Measurements from ENCODE around the gene ZFYVE1.
"Not testable (repeated sequence)": the region's sequence is repeated elsewhere in the genome, so short reads cannot be mapped to it uniquely, and the experiment has no call there.

The ZFYVE1 gene

GRCh38 chr14:73000073-73000472 lies 26.8 kb downstream of the ZFYVE1 start:
- DNase-seq (ENCODE audit: low spot score): no peak

GRCh38 chr14:72999316-72999715 lies 27.6 kb downstream of the ZFYVE1 start:
- no peak for DNase-seq (ENCODE audit: low spot score)

DNA sequence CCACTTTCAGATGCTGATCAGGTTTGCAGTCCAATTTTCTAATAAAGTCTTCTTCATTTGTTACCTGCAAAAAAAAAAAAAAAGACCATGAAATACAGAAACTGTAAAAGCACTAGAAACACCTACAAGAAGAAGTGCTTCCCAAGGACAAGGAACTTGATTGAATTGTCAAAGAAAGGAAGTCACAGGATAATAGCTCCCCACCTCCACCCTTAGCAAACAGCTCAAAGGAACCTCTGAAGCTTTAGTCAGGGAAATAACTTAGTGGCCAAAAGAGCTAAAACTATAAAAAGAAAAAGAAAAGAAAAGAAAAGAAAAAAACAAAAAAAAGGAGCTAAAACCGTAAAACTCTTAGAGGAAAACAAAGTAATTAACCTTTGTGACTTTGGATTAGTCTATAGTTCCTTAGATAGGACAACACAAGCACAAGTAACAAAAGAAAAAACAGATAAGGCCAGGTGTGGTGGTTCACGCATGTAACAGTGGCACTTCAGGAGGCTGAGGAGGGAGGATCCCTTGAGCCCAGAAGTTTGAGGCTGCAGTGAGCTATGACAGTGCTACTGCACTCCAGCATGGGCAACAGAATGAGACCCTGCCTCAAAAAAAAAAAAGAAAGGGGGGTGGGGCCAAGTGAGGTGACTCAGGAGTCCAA lies 28.5 kb downstream of the ZFYVE1 start:
- no peak for DNase-seq (ENCODE audit: low spot score)

DNA sequence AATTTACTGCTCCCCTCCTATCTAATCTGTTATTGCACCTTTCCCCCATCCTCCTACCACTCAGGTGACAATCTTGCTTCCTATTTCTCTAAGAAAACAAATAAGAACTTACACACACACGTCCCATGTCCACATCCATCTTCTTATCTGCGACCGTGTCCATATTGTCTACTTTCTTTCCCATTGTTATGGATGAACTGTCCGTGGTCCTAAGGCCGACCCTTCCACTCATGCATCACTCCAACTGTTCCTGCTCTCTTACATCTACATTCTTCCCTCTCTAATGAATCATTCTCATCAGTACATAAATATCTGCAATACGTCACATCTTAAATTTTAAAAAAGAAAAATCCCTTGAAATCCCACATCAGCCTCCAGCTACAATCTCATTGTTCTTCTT lies 30.0 kb downstream of the ZFYVE1 start:
- no peak for DNase-seq (ENCODE audit: low spot score)

DNA sequence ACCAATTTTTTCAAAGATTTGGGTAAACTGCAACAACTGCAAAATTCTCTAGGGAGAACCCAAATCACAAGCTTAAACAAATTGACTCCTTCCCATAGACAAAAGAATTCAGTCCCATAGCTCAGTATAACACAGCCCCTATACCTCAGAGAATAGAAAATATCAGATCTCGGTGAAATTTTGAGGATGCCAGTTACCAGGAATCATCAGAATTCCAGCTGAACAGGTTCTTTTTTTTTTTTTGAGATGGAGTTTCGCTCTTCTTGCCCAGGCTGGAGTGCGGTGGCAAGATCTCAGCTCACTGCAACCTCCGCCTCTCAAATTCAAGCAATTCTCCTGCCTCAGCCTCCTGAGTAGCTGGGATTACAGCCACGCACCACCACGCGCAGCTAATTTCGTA lies 36.7 kb downstream of the ZFYVE1 start:
- no peak for DNase-seq (ENCODE audit: low spot score)

GRCh38 chr14:72986857-72987256 lies 40.0 kb downstream of the ZFYVE1 start:
- DNase-seq (ENCODE audit: low spot score): no peak

DNA sequence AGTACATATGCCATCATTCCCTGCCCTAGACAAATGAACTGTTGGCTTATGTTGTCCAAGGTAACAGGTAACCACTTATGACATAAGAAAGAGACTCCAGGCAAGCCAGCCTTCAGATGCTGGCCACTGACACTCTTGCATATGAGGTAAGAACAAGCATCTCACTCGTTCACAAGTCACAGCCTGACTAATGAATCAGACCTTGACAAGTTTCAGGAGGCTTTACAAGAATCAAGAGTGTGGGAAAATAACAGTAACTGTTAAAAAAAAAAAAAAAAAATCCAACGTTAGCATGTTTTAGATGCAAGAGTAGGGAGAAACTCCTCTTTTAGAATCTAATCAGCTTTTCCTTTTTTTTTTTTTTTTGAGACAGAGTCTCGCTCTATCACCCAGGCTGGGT lies 40.7 kb downstream of the ZFYVE1 start:
- no peak for DNase-seq (ENCODE audit: low spot score)

GRCh38 chr14:72982146-72982708 lies 44.7 kb downstream of the ZFYVE1 start:
- DNase-seq (ENCODE audit: low spot score): no peak

DNA sequence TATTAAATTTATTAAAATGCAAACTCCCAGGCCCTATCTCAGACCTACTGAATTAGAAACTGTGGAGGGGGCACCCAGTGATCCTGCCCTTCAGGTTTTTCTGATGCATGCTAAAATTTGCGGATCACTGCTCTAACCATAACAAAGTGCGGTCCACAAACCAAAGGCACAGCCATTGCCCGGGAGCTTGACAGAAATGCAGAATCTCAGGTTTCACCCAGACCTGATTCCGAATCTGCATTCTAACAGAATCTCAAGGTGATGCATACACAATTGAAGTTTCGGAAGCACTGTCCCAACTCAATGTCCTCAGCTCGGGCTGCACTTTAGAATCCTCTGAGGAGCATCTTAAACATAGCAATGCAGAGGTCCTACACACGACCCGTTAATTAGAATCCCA lies 46.0 kb downstream of the ZFYVE1 start:
- DNase-seq (ENCODE audit: low spot score): no peak

- no peak for DNase-seq (ENCODE audit: low spot score)
Observed at GRCh38 chr14:72978856-72979255, 48.0 kb downstream of the ZFYVE1 start.

GRCh38 chr14:72975770-72976169 lies 51.1 kb downstream of the ZFYVE1 start:
- peak; percentile 26 for DNase-seq (ENCODE audit: low spot score)

DNA sequence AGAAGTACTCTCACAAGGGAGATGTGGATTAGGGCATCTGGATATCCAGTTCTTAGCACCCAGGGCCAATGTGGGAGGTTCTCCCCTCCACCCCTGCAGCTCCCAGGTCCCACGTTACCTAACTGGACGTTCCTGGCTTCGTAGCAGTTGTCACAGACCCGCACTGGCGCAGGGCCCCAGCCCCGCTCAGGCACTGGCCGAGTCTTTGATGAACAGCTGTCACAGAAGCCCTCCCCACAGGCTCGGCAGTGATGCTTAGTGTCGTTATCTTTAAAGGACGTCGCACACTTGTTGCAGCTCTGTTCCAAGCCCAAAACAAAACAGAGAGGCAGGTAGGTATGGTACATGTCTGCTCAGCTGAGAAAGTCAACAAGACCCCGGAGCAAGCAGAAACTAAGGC lies 52.2 kb downstream of the ZFYVE1 start:
- DNase-seq (ENCODE audit: low spot score): no peak

DNA sequence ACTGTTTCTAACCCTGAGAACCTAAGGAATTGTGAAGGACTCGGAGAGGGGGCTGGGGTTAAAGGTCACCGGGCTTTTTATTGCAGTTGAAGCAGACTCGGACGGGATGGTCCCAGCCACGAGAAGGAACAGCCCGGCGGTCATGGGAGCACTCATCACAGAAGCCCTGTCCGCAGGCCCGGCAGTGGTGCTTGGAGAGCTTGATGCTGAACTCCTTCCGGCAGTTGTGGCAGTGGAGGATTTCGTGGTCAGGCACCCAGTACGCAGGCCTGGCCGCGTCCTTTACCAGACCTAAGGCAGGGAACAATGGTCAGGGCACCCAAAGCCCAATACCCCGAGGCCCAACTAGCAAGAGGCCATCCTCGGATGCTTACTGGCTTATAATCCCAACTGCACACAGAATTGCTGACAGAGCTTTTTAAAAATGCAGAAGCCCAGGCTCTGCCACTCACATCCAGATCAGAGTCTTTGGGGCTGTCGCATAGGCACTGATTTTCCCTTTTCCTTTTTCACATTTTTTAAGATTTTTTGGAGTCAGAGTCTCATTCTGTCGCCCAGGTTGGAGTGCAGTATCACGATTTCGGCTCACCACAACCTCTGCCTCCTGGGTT lies 56.0 kb downstream of the ZFYVE1 start:
- no peak for DNase-seq (ENCODE audit: low spot score)

DNA sequence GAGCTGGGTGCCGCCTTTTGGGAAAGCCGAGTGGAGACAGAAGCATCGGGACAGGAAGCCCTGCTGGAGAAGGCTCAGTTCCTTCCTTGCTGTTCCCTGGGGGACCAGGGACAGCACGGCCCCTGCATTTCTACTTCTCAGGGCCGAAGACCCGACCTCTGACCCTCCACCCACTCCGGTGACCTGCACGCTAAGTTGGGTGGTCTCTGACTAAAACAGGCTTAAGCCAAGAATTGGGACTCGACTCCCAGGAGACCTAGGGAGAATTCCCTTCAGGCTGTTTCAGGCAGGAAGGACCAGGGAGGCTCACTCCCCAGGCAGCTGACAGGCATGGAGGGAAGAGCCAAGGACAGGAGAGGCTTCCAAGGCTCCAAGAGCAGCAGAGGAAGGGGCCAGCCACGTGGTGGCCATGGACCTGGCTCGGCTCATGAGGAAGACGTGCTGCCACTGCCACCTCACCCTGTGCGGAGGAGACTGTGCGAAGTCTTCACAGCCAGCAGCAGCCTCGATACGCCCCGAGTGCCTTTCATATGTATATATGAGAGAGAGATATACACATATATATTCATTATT lies 56.8 kb downstream of the ZFYVE1 start:
- DNase-seq (ENCODE audit: low spot score): no peak

GRCh38 chr14:72968316-72968715 lies 58.6 kb downstream of the ZFYVE1 start:
- DNase-seq (ENCODE audit: low spot score): no peak

- DNase-seq (ENCODE audit: low spot score): no peak
Observed at GRCh38 chr14:72966038-72966437, 60.9 kb downstream of the ZFYVE1 start.

DNA sequence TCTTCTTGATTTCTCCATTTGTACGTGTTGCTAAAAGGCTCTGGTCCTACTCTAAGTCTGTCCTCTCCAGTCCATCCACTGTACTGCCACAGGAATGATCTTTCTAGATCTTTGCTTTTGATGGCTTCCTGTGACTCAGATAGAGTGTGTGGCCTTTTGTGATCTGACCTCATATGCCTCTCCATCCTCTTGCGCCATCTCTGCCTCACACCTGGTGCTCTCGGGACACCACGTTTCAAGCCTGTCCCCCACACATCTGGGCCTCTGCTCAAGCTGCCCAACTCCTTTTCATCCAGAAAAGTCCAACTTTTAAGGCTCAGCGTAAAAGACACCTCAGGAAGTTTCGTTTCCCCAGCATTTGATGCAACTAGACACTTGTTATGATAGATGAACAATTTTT lies 61.7 kb downstream of the ZFYVE1 start:
- no peak for DNase-seq (ENCODE audit: low spot score)

DNA sequence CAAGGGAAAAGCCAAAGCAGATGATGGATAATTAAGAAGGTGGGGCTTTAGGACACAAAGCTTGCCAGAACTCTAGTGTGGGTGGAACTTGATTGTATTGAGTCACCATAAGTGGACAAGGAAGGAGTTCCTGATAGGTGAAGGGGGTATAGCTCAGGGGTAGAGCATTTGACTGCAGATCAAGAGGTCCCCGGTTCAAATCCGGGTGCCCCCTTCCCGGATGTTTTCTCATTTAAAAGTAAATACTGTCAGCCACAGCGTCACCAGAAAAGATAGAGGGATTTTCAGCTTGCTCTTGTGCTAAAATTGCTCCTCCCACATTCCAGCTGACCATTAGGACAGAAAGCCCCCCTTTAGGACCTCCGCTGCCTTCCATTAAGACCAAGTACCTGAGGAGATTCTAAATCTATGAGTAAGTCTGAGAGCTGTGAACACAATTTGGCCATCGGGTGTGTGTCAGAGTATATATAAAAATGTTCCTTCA lies 64.0 kb downstream of the ZFYVE1 start:
- DNase-seq (ENCODE audit: low spot score): no peak

GRCh38 chr14:72962336-72962754 lies 64.6 kb downstream of the ZFYVE1 start:
- not testable (repeated sequence) for DNase-seq (ENCODE audit: low spot score)

- no peak for DNase-seq (ENCODE audit: low spot score)
Observed at GRCh38 chr14:72961579-72962335, 65.1 kb downstream of the ZFYVE1 start.

GRCh38 chr14:72961016-72961415 lies 65.9 kb downstream of the ZFYVE1 start:
- DNase-seq (ENCODE audit: low spot score): not testable (repeated sequence)

DNA sequence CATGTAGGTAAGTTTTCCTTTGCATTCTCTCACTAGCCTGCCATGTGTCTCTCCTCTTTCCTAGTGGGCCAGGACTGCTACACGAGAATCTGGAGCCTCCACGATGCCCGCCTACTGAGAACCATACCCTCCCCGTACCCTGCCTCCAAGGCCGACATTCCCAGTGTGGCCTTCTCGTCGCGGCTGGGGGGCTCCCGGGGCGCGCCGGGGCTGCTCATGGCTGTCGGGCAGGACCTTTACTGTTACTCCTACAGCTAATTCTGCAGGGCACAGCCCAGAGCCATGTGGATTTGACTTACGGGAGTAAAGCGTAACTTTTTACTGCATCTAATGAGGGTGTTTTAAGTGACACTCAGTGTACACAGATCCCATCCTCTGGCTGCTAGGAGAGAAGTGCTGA lies 68.4 kb downstream of the ZFYVE1 start:
- DNase-seq (ENCODE audit: low spot score): no peak

- DNase-seq (ENCODE audit: low spot score): no peak
Observed at GRCh38 chr14:72957213-72957612, 69.7 kb downstream of the ZFYVE1 start.

All from HuH-7 (cell line).